HepG2 (cell line): ENCODE data around the gene FKBP8.
"Not testable (repeated sequence)": the region's sequence is repeated elsewhere in the genome, so short reads cannot be mapped to it uniquely, and the experiment has no call there.

Source experiments
- CTCF ChIP-seq: sonication (generic); formaldehyde crosslinking; IDR thresholded peaks from 2 replicates; pipeline ENCODE4 v1.5.0; 2020; ENCODE audit warnings: mild to moderate bottlenecking, missing genetic modification reagents, moderate library complexity
- HMGXB4 ChIP-seq, 2 experiments: sonication (generic) in 1 of 2; formaldehyde crosslinking in 1 of 2; IDR thresholded peaks; 2 replicates each; pipeline versions ENCODE4 v1.4.0 to v1.6.1; 2018 to 2020; ENCODE audit warnings: missing genetic modification reagents in 2 of 2, borderline replicate concordance in 1 of 2, low read depth in 1 of 2, mild to moderate bottlenecking in 1 of 2, missing biosample characterization in 1 of 2
- KMT2B ChIP-seq: IDR thresholded peaks from 2 replicates; pipeline ENCODE4 v1.6.1; 2016; ENCODE audit warnings: missing genetic modification reagents, missing compliant biosample characterization
- MIER3 ChIP-seq: IDR thresholded peaks from 2 replicates; pipeline ENCODE4 v1.6.1; 2016; ENCODE audit warnings: missing compliant biosample characterization, borderline replicate concordance
- MLLT10 ChIP-seq: sonication (generic); formaldehyde crosslinking; IDR thresholded peaks from 2 replicates; pipeline ENCODE4 v1.4.0; 2020; ENCODE audit warnings: missing genetic modification reagents
- SYNCRIP ChIP-seq: fragments of 200-400 bp; formaldehyde crosslinking; IDR thresholded peaks from 2 replicates; pipeline ENCODE4 v1.6.1; 2018; ENCODE audit warnings: mild to moderate bottlenecking, low read depth, low read length; ENCODE audit not compliant: insufficient read depth
- ZKSCAN1 ChIP-seq: fragments of 150-350 bp; IDR thresholded peaks from 2 replicates; pipeline ENCODE4 v1.6.1; 2014; ENCODE audit warnings: low read length

GRCh38 chr19:18540200-18540599 lies 3.2 kb downstream of the FKBP8 start:
- not testable (repeated sequence) for TF ChIP-seq HMGXB4 (CRISPR knock-in tag; IDR thresholded peaks at IDR 0.05; ENCODE audit: borderline replicate concordance in 1 of 2, low read depth in 1 of 2); MLLT10 (CRISPR knock-in tag); KMT2B (CRISPR knock-in tag); CTCF (CRISPR knock-in tag); MIER3; SYNCRIP; ZKSCAN1
